ENCODE data around the gene TMEM115. TPM values are rescaled to one million over a fixed set of nuclear protein-coding genes. Genes with fewer than 3 reads are reported as not detected.

TMEM115 gene
- total and polyA plus RNA-seq, 2 of the 13 experiments (the other 11 are each of a cell fraction or from before 2014, with no cell fraction given) = 22.1 to 30.7 TPM

- Histone ChIP-seq H3K4me2 (ENCODE audit: low read depth, low read length) (no peak overlapping the region), H2AFZ (ENCODE audit: low read length) (no peak overlapping the region), H4K20me1 (ENCODE audit: insufficient read depth, low read length) (no peaks in the 10 kb centered on the region), H3K9me3 (ENCODE audit: low read length) (no peaks in the 10 kb centered on the region), H3K27ac (ENCODE audit: extremely low read length, insufficient read depth, low read length) (no peak overlapping the region), H3K9ac (ENCODE audit: insufficient read depth, low read depth, low read length) (no peak overlapping the region), H3K27me3 (ENCODE audit: control insufficient read depth in 1 of 2, insufficient read depth in 2 of 2, low read length in 2 of 2) (peaks cover 15 to 67% of the 10 kb centered on the region in 2 experiments), H3K4me3 (replicated peaks in 1 of 3; ENCODE audit: insufficient read depth in 1 of 3, low read depth in 2 of 3, low read length in 3 of 3) (no peak overlapping the region), H3K36me3 (replicated peaks in 1 of 2; ENCODE audit: control insufficient read depth in 1 of 2, insufficient read depth in 2 of 2, low read length in 2 of 2) (no peaks in the 10 kb centered on the region), H3K4me1 (ENCODE audit: insufficient read depth, low read length) (peaks cover 7% of the 10 kb centered on the region), H3K79me2 (ENCODE audit: insufficient read depth, low read length) (no peaks in the 10 kb centered on the region)
- no TSS peak for BruUV-seq (replicated peaks)
- in situ Hi-C loops (cut with HindIII; ENCODE audit: extremely low pct_ligation_motif_present, low pct_unique_long_range_greater_than_20kb) (no loop called here), intact Hi-C loops (cut with micrococcal nuclease; ENCODE audit: unreplicated experiment) (loop anchor here (5.0 kb wide), 1 partner anchor 146 kb away; no protein-coding TSS in a partner anchor)
- no peak for FAIRE-seq
- CTCF ChIA-PET (ENCODE audit: low intra/inter-chr PET ratio, low total read pairs) = no interaction called here
- ATAC-seq = no peak
- DNase-seq (ENCODE audit: low spot score) = no peak
- POLR2A ChIA-PET = no interaction called here
- WGBS (ENCODE audit: low lambda C conversion rate) = 35% methylated on average over 2 of the region's 3 CpGs
- TF ChIP-seq SP1 (IDR thresholded peaks at IDR 0.05) (no peak), SP1 (CRISPR knock-in tag; IDR thresholded peaks at IDR 0.05) (no peak), GMEB2 (CRISPR knock-in tag; IDR thresholded peaks at IDR 0.05; ENCODE audit: low read depth) (no peak), THRA (CRISPR knock-in tag; IDR thresholded peaks at IDR 0.05; ENCODE audit: borderline replicate concordance) (no peak), BCLAF1 (IDR thresholded peaks at IDR 0.05) (no peak), MZF1 (CRISPR knock-in tag; IDR thresholded peaks at IDR 0.05; ENCODE audit: borderline replicate concordance) (no peak), USF2 (IDR thresholded peaks at IDR 0.05; ENCODE audit: low read depth, low read length) (no peak), USF2 (CRISPR knock-in tag; IDR thresholded peaks at IDR 0.05; ENCODE audit: borderline replicate concordance) (no peak), ZBTB43 (CRISPR knock-in tag; conservative IDR thresholded peaks at IDR 0.05) (no peak), NPAS2 (CRISPR knock-in tag; IDR thresholded peaks at IDR 0.05; ENCODE audit: borderline replicate concordance) (no peak), CCAR2 (optimal IDR thresholded peaks at IDR 0.05; ENCODE audit: low read depth, low read length) (no peak), NFE2L1 (CRISPR knock-in tag; IDR thresholded peaks at IDR 0.05; ENCODE audit: borderline replicate concordance) (no peak)
Measured at GRCh38 chr3:50371133-50371685, 11.9 kb upstream of the TMEM115 start.

All from HepG2 (cell line).